Lung (tissue), 12 donors: ENCODE measurements around the gene GJA9. TPM values are rescaled to one million over a fixed set of nuclear protein-coding genes. Genes with fewer than 3 reads are reported as not detected.
"Not testable (repeated sequence)": the region's sequence is repeated elsewhere in the genome, so short reads cannot be mapped to it uniquely, and the experiment has no call there.

Experiments
- ATAC-seq: fragments of 200-7000 bp; cut with Tn5 transposase; one replicate; pipeline ENCODE4 v1.9.1; 2020; ENCODE audit warnings: moderate number of reproducible peaks; ENCODE audit not compliant: insufficient read depth, low FRiP score
- DNase-seq, 3 donors: peaks; one replicate each; pipeline ENCODE4 v3.0.0-alpha.2; 2013 to 2017
- H3K27ac ChIP-seq, 2 donors: one replicate each; pipeline ENCODE4 v1.5.1; 2013; ENCODE audit warnings: mild to moderate bottlenecking in 2 of 2, moderate library complexity in 2 of 2, control low read depth in 1 of 2, inconsistent platforms in 1 of 2, low read depth in 1 of 2, low read length in 1 of 2
- H3K27me3 ChIP-seq, 3 donors: one replicate each; pipeline ENCODE4 v1.5.1; 2013; ENCODE audit warnings: low read length in 2 of 3; ENCODE audit not compliant: control insufficient read depth in 3 of 3, insufficient read depth in 3 of 3
- H3K36me3 ChIP-seq, 4 donors: one replicate each; pipeline ENCODE4 v1.5.1; 2013; ENCODE audit warnings: low read length in 4 of 4, mild to moderate bottlenecking in 1 of 4, moderate library complexity in 1 of 4; ENCODE audit not compliant: control insufficient read depth in 4 of 4, insufficient read depth in 4 of 4
- H3K4me1 ChIP-seq, 5 donors: one replicate each; pipeline ENCODE4 v1.5.1; 2013; ENCODE audit warnings: low read length in 5 of 5, mild to moderate bottlenecking in 2 of 5, moderate library complexity in 1 of 5; ENCODE audit not compliant: control insufficient read depth in 5 of 5, insufficient read depth in 5 of 5
- H3K4me3 ChIP-seq: one replicate; pipeline ENCODE4 v1.5.1; 2013; ENCODE audit warnings: mild to moderate bottlenecking, control low read depth, moderate library complexity
- H3K9ac ChIP-seq, 2 donors: one replicate each; pipeline ENCODE4 v1.5.1; 2013; ENCODE audit warnings: low read length in 2 of 2, control low read depth in 1 of 2; ENCODE audit not compliant: insufficient read depth in 1 of 2
- H3K9me3 ChIP-seq, 4 donors: one replicate each; pipeline ENCODE4 v1.5.1; 2013; ENCODE audit warnings: low read length in 3 of 4, mild to moderate bottlenecking in 1 of 4, moderate library complexity in 1 of 4; ENCODE audit not compliant: control insufficient read depth in 4 of 4, insufficient read depth in 3 of 4
- CTCF ChIP-seq: IDR thresholded peaks from 2 replicates; pipeline ENCODE4 v1.5.1; 2012; ENCODE audit warnings: mild to moderate bottlenecking; ENCODE audit errors: control extremely low read depth, extremely low read depth
- WGBS, 2 donors: extraction: QIAGEN DNeasy Blood & Tissue Kit; methylation state at CpG; one replicate each; pipeline ENCODE4 v1.1.7; 2013; 5-methylcytosine and 5-hydroxymethylcytosine counted together
- polyA plus RNA-seq, 2 donors: library from polyadenylated mRNA; stranded (reverse); fragments of 200-250 nt; gene quantifications; one replicate each; pipeline ENCODE4 v1.2.1, GENCODE V29; 2013
- total RNA-seq, 2 donors: library from RNA; depleted of rRNA in 1 of 2; stranded (reverse); fragments of >200 nt in 1 of 2; gene quantifications; one replicate each; pipeline ENCODE4 v1.2.1, GENCODE V29; 2014 to 2021
- donor health status: control.
- donor health status: control.
- donor health status: Bipolar disorder and iron deficiency.
- donor health status: healthy.
- donor health status: DM: yes; HTN: yes; CAD: no.

Gene GJA9
- total and polyA plus RNA-seq, 4 donors: 0.04 to 0.05 TPM; not detected in 2

- ATAC-seq: no peak
- H3K9me3 ChIP-seq: no peaks in the 10 kb centered on the region
These were observed 37.2 kb upstream of the GJA9 start for GRCh38 chr1:38918568-38918967.

GRCh38 chr1:38917772-38918171 lies 36.4 kb upstream of the GJA9 start:
- H3K9ac ChIP-seq: no peak overlapping the region
- no peaks in the 10 kb centered on the region for H3K4me1 ChIP-seq
- ATAC-seq: no peak
- no peaks in the 10 kb centered on the region for H3K9me3 ChIP-seq
- 89 to 92% methylated on average over 1 of the region's 1 CpG for WGBS, 2 donors
- no peak for TF ChIP-seq CTCF
- H3K27me3 ChIP-seq: no peaks in the 10 kb centered on the region
- no peaks in the 10 kb centered on the region for H3K36me3 ChIP-seq
- H3K4me3 ChIP-seq: no peak overlapping the region
- DNase-seq: no peak
- no peak overlapping the region for H3K27ac ChIP-seq

More at GRCh38 chr1:38918568-38918967, 37.2 kb upstream of the GJA9 start:
- Histone ChIP-seq H3K4me3 (no peak overlapping the region), H3K9ac (no peak overlapping the region), H3K27ac (no peak overlapping the region), H3K36me3 (no peaks in the 10 kb centered on the region), H3K4me1 (no peaks in the 10 kb centered on the region), H3K27me3 (no peaks in the 10 kb centered on the region)
- TF ChIP-seq CTCF: no peak
- 75 to 78% methylated on average over 5 of the region's 5 CpGs for WGBS, 2 donors
- DNase-seq: no peak

GRCh38 chr1:38917337-38917736 lies 36.0 kb upstream of the GJA9 start:
- Histone ChIP-seq H3K9me3 (no peaks in the 10 kb centered on the region), H3K4me3 (no peak overlapping the region), H3K4me1 (no peaks in the 10 kb centered on the region), H3K36me3 (no peaks in the 10 kb centered on the region), H3K9ac (no peak overlapping the region), H3K27ac (no peak overlapping the region), H3K27me3 (no peaks in the 10 kb centered on the region)
- 94 to 96% methylated on average over 3 of the region's 3 CpGs for WGBS, 2 donors
- DNase-seq (no peak), ATAC-seq (no peak)
- TF ChIP-seq CTCF: no peak

GRCh38 chr1:38915352-38915948 lies 34.1 kb upstream of the GJA9 start:
- no peaks in the 10 kb centered on the region for H3K4me1 ChIP-seq
- H3K9ac ChIP-seq: no peak overlapping the region
- H3K4me3 ChIP-seq: no peak overlapping the region
- ATAC-seq (no peak), DNase-seq (no peak)
- no peak for TF ChIP-seq CTCF
- WGBS, 2 donors: 50 to 57% methylated on average over 3 of the region's 3 CpGs
- no peak overlapping the region for H3K27ac ChIP-seq
- H3K36me3 ChIP-seq: no peaks in the 10 kb centered on the region
- H3K27me3 ChIP-seq: no peaks in the 10 kb centered on the region
- H3K9me3 ChIP-seq: no peaks in the 10 kb centered on the region

GRCh38 chr1:38914908-38915307 lies 33.5 kb upstream of the GJA9 start:
- not testable (repeated sequence) for H3K4me3 ChIP-seq, ATAC-seq, DNase-seq, H3K9me3 ChIP-seq, H3K9ac ChIP-seq, H3K27me3 ChIP-seq, H3K27ac ChIP-seq, H3K4me1 ChIP-seq, H3K36me3 ChIP-seq
- WGBS, 2 donors: 97% methylated on average over 8 of the region's 8 CpGs
